ENCODE results near the gene BST1. TPM values are rescaled to one million over a fixed set of nuclear protein-coding genes. Genes with fewer than 3 reads are reported as not detected.

Gene BST1
- total and polyA plus RNA-seq, 10 of the 15 experiments (the other 5 are each of a cell fraction or from before 2014, with no cell fraction given): 0.04 to 0.42 (median 0.11) TPM; not detected in 1

GRCh38 chr4:15771216-15772058, 68.6 kb downstream of the BST1 start (continued):
- TF ChIP-seq, protein P1, sequence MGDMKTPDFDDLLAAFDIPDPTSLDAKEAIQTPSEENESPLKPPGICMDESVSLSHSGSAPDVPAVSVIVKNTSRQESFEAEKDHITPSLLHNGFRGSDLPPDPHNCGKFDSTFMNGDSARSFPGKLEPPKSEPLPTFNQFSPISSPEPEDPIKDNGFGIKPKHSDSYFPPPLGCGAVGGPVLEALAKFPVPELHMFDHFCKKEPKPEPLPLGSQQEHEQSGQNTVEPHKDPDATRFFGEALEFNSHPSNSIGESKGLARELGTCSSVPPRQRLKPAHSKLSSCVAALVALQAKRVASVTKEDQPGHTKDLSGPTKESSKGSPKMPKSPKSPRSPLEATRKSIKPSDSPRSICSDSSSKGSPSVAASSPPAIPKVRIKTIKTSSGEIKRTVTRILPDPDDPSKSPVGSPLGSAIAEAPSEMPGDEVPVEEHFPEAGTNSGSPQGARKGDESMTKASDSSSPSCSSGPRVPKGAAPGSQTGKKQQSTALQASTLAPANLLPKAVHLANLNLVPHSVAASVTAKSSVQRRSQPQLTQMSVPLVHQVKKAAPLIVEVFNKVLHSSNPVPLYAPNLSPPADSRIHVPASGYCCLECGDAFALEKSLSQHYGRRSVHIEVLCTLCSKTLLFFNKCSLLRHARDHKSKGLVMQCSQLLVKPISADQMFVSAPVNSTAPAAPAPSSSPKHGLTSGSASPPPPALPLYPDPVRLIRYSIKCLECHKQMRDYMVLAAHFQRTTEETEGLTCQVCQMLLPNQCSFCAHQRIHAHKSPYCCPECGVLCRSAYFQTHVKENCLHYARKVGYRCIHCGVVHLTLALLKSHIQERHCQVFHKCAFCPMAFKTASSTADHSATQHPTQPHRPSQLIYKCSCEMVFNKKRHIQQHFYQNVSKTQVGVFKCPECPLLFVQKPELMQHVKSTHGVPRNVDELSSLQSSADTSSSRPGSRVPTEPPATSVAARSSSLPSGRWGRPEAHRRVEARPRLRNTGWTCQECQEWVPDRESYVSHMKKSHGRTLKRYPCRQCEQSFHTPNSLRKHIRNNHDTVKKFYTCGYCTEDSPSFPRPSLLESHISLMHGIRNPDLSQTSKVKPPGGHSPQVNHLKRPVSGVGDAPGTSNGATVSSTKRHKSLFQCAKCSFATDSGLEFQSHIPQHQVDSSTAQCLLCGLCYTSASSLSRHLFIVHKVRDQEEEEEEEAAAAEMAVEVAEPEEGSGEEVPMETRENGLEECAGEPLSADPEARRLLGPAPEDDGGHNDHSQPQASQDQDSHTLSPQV (IDR thresholded peaks at IDR 0.05): no peak
- TF ChIP-seq YY1 (IDR thresholded peaks at IDR 0.05; ENCODE audit: low read depth, low read length) (no peak), LARP7 (IDR thresholded peaks at IDR 0.05) (no peak), SP1 (IDR thresholded peaks at IDR 0.05; ENCODE audit: low read depth, low read length) (no peak)

GRCh38 chr4:15774020-15774420, 71.2 kb downstream of the BST1 start:
- H3K4me2 ChIP-seq (ENCODE audit: control insufficient read depth, insufficient read depth): no peak overlapping the region
- POLR2A ChIA-PET: interaction anchor here (0.8 to 1.5 kb wide), 2 partner anchors 10 to 17 kb away, joined by 3 to 6 read pairs; no protein-coding TSS in a partner anchor
- TF ChIP-seq SREBF2 (IDR thresholded peaks at IDR 0.05; ENCODE audit: low read length): no peak
- no peak for TF ChIP-seq SMAD1 (IDR thresholded peaks at IDR 0.05; ENCODE audit: low read depth, partially characterized antibody)
- no peak for TF ChIP-seq IRF4 (IDR thresholded peaks at IDR 0.05; ENCODE audit: low read depth, low read length)
- no peak for TF ChIP-seq TCF3 (IDR thresholded peaks at IDR 0.05; ENCODE audit: borderline replicate concordance, insufficient read depth, low read depth, low read length)
- no peak for TF ChIP-seq KDM1A (IDR thresholded peaks at IDR 0.05; ENCODE audit: borderline replicate concordance)
- TF ChIP-seq MTA2 (IDR thresholded peaks at IDR 0.05; ENCODE audit: low read depth): no peak
- TF ChIP-seq MEF2A (IDR thresholded peaks at IDR 0.05; ENCODE audit: insufficient read depth, low read depth, low read length): no peak
- no peak for TF ChIP-seq LARP7 (IDR thresholded peaks at IDR 0.05)
- no peak for TF ChIP-seq ZNF274 (IDR thresholded peaks at IDR 0.05; ENCODE audit: insufficient read depth, insufficient read length)
- no peak for TF ChIP-seq BRCA1 (IDR thresholded peaks at IDR 0.05; ENCODE audit: low read depth, low read length)
- TF ChIP-seq FOXK2 (IDR thresholded peaks at IDR 0.05): no peak
- TF ChIP-seq SIN3A (IDR thresholded peaks at IDR 0.05; ENCODE audit: low read depth, low read length): no peak
- no peak overlapping the region for H2AFZ ChIP-seq (ENCODE audit: control insufficient read depth, low read depth, low read length)
- no peak overlapping the region for H3K4me3 ChIP-seq
- in situ Hi-C loops (cut with MboI): no loop called here
- H3K4me1 ChIP-seq (ENCODE audit: control insufficient read depth, insufficient read depth, low read length): peaks cover 42% of the 10 kb centered on the region
- intact Hi-C loops (cut with micrococcal nuclease; ENCODE audit: unreplicated experiment): loop anchor here (10.0 kb wide), 3 partner anchors 119 to 769 kb away; partner anchors contain the start of genes CPEB2 and FBXL5
- H3K9me3 ChIP-seq (replicated peaks; ENCODE audit: control insufficient read depth, insufficient read depth, low read length): no peaks in the 10 kb centered on the region
- H3K27me3 ChIP-seq (replicated peaks in 1 of 2; ENCODE audit: control insufficient read depth in 2 of 2, insufficient read depth in 2 of 2, low read length in 1 of 2): peaks cover 0 to 3% of the 10 kb centered on the region in 2 experiments; a peak in 1 of 4 replicates
- SMC1A ChIA-PET (ENCODE audit: uncharacterized antibody, unreplicated experiment): interaction anchor here (1.0 to 9.7 kb wide), 4 partner anchors 10 to 182 kb away, joined by 3 to 83 read pairs (median 21); no protein-coding TSS in a partner anchor
- H4K20me1 ChIP-seq (ENCODE audit: control insufficient read depth, insufficient read depth): no peaks in the 10 kb centered on the region
- BruUV-seq (replicated peaks): no TSS peak
- no peaks in the 10 kb centered on the region for H3K79me2 ChIP-seq (ENCODE audit: control insufficient read depth, insufficient read depth, low read length)
- WGBS (ENCODE audit: insufficient coverage, insufficient replicate concordance, low lambda C conversion rate, missing lambda C conversion rate): 50% methylated on average over 4 of the region's 4 CpGs
- RAD21 ChIA-PET (ENCODE audit: unreplicated experiment): interaction anchor here (0.6 to 2.3 kb wide), 2 partner anchors 8 to 12 kb away, joined by 3 to 7 read pairs; no protein-coding TSS in a partner anchor
- no peaks in the 10 kb centered on the region for H3K36me3 ChIP-seq (ENCODE audit: control insufficient read depth in 2 of 2, insufficient read depth in 2 of 2, low read length in 1 of 2)
- FAIRE-seq (no peak), DNase-seq (ENCODE audit: low read depth, low spot score) (no peak), ATAC-seq (no peak)
- H3K9ac ChIP-seq (ENCODE audit: control insufficient read depth, insufficient read depth, low read length): no peak overlapping the region
- CTCF ChIA-PET: interaction anchor here (1.0 to 2.3 kb wide), 5 partner anchors 8 to 109 kb away, joined by 3 to 6 read pairs (median 4); no protein-coding TSS in a partner anchor
- no peak overlapping the region for H3K27ac ChIP-seq (ENCODE audit: control insufficient read depth, insufficient read depth)
